Measurements from ENCODE around the gene ATAT1.

ATAT1 gene

DNA sequence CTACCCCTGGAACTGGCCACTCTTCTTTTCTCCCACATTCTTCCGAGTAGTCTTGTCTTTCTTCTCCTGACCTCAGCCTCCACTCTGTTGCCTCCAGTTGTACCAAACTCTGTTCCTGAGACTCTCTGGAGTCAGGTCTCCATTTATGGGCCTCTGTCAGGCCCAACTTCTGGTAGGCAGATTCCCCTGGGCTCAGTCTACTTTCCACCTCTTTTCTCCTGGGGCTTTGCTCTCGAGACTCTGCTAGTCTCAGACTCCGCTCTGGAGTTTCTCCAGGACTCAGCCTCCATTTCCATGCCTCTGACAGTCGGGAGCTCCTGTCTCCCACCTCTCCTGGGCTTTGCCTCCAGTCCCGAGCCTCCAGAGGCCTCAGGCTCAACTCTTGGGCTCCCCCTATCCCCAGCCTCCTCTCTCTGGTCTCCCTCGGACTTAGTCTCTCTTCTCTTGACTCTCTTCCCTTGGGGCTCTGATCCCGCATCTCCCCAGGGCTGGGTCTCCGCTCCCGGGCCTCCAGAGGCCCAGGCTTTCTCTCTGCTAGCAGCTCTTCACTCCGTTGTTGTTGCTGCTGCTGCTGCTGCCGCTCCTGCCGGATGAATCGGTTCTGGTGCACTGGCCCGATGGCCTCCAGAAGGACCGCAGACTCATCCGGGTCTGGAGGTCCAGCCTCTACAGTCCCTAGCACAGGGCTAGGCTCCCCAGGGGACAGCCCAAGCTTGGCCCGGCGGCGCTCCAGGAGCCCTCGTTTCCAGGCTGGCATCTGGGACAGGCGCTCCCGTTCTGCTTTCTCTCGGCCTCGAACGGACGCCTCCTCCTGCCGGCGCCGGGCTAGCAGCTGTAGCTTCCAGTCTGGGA is 58.7 kb downstream of the ATAT1 start:
- DNase-seq: no peak

DNA sequence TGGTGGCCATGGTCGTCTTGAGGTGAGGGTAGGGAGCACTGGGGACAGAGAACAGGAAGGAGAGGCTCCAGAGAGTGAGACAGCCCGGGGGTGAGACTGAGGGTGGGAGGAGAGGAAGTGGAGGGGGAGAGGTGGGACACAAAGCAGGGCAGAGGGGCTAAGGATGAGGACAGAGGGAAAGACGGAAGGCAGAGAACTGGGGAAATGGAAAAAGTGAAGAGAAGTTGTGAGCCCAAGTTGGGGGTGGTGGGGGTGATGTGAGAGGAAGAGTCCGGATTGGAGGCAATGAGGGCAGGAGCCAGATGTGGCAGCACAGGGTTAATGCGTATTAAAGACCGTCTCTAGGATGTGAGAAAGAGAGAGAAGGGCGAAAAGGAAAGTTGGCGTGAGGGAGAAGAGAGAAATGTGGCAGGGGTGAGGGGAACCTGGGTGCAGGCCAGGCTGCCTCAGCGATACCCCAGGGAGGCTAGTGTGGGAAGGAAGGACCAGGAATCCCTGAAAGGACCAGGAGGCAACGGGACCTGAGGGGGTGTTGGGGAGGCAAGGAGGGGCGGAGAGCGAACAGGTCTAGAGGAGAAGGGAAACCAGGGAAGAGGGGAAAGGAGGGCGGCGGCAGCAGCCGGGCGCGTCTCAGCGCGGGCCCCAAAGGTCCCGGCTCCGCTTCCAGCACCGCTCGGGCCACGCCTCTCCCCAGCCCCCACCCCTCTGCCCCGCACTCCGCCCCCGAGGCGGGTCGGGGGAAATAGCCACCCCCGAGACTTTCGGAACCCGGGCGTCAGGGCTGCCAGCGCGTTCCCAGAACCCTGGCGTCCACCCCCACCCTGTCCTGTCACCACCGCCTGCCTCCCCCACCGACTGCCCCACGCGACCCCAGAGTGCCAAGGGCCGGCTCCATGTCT is 59.6 kb downstream of the ATAT1 start, which contains the start of gene PPP1R18:
TSS of gene PPP1R18 (minus strand) at position 637 of the 899 bp plus-strand sequence. CDS start at position 10, 627 bp downstream.
- no peak for DNase-seq

DNA sequence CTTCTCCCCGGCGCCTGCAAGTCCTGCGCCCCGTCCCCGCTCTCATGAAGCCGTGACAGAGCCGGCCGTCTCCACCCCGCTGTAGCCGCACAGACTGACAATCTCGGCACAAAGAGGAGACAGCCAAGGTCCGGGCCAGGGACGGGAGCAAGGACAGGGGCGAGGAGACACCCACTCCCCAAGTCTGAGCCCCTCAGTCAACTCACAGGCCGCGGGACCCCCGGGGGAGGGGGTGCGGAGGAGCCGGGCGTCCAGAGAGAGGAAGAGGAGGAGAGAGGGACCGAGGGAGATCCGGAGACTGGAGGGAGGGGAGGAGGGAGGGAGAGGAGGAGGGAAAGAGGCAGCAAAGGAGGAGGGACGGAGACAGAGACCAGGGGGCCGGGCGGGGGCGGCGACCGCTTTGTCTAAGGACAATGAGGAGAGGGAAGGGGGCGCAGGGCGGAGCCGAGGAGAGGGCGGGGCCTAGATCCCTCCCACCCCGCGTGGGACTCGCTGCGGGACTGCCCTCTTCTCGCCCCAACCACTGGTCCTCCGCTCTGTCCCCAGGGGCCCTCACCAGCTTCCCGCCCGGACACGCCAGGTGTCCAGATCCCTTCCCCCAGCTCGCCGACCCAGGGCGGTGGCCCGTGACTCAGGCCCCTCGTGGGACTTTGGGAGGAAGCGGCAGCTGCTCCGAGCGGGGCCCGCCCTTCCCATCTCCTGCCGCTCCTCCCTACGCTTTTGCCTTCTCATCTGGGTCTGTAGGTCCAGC is 60.4 kb downstream of the ATAT1 start:
- DNase-seq: peak; percentile 34

DNA sequence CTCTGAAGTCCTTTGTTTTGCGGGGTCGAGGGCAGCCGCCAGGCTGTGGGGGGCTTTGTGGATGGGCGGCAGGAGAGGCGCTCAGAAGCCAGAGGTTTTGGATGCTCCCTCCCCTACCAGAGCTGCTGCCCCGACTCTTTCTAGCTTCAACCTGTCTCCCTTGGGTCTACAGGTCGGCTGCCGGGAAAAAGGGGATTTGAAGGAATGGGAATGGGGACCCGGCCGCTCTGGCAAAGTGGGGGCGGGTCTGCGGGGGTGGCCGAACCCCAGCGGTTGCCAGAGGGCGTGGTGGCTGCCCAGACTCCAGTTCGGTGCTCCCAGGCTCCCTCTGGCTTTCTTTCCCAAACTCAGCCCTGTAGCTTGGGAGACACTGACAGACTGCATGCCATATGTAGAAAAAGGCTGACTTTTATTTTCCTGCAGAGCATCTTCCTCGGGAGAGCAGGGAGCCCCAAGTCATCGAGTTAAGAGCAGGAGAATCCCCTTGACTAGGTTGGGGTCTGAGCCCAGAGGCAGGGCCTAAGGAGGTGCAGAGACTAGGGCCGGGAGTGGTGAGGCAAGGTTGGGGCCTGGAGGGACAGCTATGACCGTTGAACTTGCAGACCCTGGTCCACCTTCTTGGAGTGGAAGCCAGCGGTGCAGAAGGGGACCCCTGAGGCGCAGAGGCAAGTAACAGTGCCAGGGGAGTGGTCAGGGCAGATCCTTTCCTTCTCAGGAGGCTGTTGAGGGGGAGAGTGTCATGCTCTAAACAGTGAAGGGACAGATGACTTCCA is 61.2 kb downstream of the ATAT1 start:
- no peak for DNase-seq

DNA sequence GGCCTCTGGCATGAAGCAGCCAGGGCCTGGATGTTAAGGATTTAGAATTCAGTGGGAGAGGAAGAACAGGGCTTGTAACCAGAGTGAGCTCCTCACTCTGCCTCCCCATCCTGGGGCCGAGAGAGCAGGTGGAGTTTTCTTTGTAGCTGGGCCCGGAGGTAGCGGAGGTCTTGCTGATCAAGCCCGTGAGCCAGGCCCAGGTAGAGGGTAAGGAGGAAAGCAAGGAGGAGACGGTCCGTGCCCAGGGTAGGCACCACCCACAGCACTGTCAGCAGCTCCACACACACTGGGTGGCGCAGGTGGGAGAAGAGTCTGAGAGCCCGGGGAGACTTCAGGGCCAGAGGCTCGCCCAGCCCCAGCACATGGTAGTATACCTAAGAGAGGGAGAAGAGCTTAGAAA is 61.9 kb downstream of the ATAT1 start:
- no peak for DNase-seq

DNA sequence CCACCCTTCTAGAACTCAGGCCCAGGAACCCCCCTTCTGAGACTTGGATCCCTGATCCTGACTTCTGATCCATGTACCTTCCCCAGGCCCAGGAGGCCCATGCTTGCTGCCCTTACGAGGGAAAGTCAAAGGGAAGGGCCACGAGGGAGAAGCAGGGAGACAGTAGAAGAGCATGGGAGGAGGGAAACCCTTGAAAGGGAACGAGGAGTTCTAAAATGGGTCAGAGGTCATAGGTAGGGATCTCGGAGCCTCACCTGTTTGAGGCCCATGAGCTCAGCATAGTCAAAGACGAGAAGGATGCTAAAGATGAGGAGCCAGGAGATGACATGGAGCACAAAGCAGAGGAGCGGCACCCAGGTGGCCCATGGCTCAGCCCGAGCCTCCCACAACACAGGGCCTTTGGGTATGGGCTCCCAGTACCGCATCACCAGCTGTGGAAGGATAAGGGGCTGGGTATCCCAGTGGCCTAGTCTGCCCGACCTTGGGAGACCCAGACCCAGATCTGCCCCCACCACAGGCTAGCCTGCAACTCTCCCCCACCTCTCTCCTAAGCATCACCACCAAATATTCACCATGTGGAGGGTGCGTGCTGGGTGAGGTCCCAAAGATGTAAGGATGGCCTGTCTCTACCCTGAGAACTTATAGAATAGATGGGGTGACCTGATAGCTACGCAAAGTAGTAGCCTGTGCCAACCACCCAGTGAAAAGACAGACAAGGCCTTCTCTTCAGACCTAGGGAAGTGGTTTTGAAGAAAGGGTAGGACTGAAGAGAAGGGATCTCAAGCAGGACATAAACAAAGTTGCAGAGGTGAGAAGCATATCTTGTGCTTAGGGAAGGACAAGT is 62.6 kb downstream of the ATAT1 start:
- DNase-seq: no peak

DNA sequence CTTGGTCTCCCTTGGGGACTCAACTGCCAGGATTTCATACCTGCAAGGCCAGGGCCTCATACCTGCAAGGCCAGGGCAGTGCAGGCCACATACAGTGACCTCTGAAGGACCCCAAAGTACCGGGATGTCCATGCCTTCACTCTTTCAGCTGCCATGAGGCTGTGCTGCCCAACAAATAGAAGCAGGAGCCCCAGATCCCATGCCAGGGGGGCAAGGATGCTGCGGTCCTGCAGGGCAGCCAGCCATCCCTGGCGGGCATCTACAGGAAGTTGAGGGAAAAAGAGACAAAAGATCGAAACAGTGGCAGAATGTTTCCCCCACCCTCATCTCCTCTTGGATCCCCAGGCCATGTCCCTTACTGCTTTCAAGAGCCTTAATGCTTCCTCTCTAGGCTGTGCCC is 63.3 kb downstream of the ATAT1 start:
- no peak for DNase-seq

DNA sequence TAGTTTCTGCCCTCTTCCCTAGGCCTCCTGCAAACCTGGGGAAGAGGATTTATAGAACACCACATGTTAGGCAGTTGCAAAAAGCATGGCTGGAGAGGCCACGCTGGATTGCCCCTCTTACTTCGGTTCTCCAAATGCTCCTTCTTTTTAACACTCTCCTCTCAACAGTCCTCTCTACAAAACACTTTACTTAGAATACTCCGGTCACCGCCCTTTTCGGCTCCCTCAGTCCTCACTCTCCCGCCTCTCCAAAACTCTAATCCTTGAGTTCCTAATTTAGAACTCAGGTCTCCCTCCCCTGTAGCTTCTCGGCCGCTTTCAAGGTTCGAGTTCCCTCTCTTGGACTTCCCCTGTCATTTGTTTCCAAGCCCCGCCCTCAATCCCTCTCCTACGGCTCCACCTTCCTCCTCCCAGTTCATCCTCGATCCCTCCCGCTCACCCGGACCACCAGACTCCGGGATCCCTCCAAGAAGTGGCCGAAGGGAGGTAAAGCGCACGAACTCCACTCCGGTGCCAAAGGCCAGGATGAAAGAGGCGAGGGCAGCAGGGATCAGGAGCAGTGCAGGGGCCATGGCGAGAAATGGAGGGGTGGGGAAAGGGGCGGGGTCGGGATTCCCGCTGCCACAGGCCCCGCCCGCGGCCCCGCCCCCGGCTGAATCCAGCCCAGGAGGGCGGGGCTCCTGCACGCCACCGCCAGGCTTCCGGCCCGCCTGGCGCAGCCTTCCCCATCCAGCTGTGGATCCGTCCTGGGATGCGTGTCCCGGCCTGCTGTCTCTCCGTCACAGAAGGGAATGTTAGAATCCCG is 63.9 kb downstream of the ATAT1 start, which contains the start of gene NRM:
TSS of gene NRM (minus strand) at position 582 of the 805 bp plus-strand sequence. CDS start at position 572, 10 bp downstream.
- DNase-seq: peak; percentile 56

DNA sequence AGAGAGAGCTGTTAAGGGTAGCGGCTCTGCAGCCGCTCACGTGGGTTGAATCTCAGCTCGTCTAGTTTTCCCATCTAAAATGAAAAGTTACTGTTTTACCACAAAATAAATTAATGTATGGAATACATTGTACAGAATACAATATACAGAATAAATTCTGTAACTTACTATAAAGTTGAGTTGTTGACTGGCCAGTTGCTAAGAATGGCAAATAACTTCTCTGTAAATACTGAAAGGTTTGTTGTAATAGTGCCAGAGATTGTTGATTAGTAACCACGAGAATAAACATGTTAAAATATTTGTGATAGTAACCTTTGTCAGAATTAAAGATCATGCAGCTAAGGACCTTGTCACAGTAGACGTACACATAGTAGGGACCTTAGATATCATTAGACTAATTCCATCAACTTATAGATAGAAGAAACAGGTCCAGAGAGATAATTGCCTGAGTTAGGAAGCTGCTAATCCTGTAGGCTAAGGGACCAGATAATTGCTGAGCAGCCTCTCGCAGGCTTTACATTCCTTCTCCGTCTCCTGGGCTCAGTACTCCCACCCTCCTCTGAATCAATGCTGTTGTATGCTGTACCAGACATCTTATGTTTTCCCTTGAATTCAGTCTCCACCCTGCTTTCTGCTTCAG is 64.7 kb downstream of the ATAT1 start:
- DNase-seq: no peak
